Nephron progenitor cell (in vitro differentiated cells): Measurements from ENCODE around the gene CDC37L1.

Experiments
- DNase-seq: peaks from one replicate; pipeline ENCODE4 v3.0.0; 2021
- H3K27ac Mint-ChIP-seq: 2 replicates; pipeline ENCODE4 v1.8.0; 2021; ENCODE audit warnings: mild to moderate bottlenecking, moderate library complexity, mixed read lengths
- H3K27me3 Mint-ChIP-seq: 2 replicates; pipeline ENCODE4 v1.8.0; 2021; ENCODE audit warnings: mild to moderate bottlenecking, low read depth, mixed read lengths; ENCODE audit not compliant: poor library complexity
- H3K36me3 Mint-ChIP-seq: 2 replicates; pipeline ENCODE4 v1.8.0; 2021; ENCODE audit warnings: low read depth, mixed read lengths
- H3K4me1 Mint-ChIP-seq: 2 replicates; pipeline ENCODE4 v1.8.0; 2021; ENCODE audit warnings: mixed read lengths
- H3K4me3 Mint-ChIP-seq: 2 replicates; pipeline ENCODE4 v1.8.0; 2021; ENCODE audit warnings: mild to moderate bottlenecking, moderate library complexity, mixed read lengths
- H3K9me3 Mint-ChIP-seq: 2 replicates; pipeline ENCODE4 v1.8.0; 2021; ENCODE audit warnings: mild to moderate bottlenecking, moderate library complexity, mixed read lengths
- CTCF ChIP-seq: fragments of 200-600 bp; sonication (generic); IDR thresholded peaks from 2 replicates; pipeline ENCODE4 v1.5.0; 2021; ENCODE audit warnings: antibody characterized with exemption

CDC37L1 gene

DNA sequence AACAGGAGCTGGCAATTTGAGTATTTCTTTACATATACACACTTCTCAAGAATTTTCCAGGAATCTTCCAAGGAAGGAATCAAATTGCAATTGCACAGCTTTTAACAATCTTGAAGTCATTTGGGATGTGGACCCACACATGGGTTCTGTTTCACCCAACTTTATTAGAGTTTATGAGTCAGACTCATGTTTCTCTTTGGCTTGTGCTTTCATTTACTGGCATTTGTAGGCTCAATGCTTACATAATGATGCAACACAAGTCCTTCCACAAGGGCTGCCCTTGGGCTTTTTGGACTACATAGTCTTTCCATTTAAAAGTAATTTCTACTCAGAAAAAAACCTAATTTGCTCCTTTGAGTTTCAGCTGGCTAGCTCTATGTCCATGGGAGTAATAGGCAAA, 4.6 kb upstream of the CDC37L1 start:
- Mint-ChIP-seq H3K4me1 (no peaks in the 10 kb centered on the region), H3K27ac (no peak overlapping the region), H3K27me3 (no peaks in the 10 kb centered on the region), H3K9me3 (no peaks in the 10 kb centered on the region), H3K36me3 (no peaks in the 10 kb centered on the region), H3K4me3 (no peak overlapping the region)
- no peak for TF ChIP-seq CTCF
- DNase-seq = no peak

- DNase-seq = no peak
- no peaks in the 10 kb centered on the region for H3K36me3 Mint-ChIP-seq
- no peaks in the 10 kb centered on the region for H3K27me3 Mint-ChIP-seq
- no peaks in the 10 kb centered on the region for H3K4me1 Mint-ChIP-seq
- H3K4me3 Mint-ChIP-seq = no peak overlapping the region
- H3K27ac Mint-ChIP-seq = no peak overlapping the region
- no peaks in the 10 kb centered on the region for H3K9me3 Mint-ChIP-seq
- no peak for TF ChIP-seq CTCF
These were observed 2.0 kb upstream of the CDC37L1 start for GRCh38 chr9:4677392-4677791.

DNA sequence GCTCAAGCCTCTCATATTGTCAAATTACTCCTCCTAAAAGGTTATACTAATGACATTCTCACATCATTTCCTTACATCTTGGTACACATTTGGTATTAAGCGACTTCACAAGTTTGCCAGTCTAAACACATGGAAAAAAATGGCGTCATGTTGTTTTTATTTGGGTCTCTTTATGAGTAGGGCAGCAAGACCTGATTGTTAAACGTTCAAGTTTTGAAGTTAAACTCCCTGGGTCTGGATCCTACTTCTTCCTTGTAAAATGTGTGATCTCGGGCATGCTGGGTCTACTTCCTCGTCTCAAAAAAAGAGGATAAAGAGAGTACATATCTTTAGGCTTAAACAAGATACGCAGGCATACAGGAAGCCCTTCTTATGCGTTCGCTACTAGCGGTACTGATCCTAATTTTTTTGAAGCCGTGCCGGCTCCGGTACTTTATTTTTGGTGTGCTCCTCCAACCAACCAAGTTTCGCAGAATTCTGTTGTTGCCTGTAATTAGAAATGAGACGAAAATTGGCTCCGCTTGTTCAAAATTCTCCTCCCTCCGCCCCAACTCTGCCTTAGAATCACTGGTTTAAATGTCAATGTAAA, 596 bp upstream of the CDC37L1 start:
- Mint-ChIP-seq H3K27ac (no peak overlapping the region), H3K9me3 (no peaks in the 10 kb centered on the region), H3K27me3 (no peaks in the 10 kb centered on the region), H3K4me3 (no peak overlapping the region), H3K36me3 (no peaks in the 10 kb centered on the region), H3K4me1 (no peaks in the 10 kb centered on the region)
- DNase-seq = peak; percentile 4
- no peak for TF ChIP-seq CTCF

DNA sequence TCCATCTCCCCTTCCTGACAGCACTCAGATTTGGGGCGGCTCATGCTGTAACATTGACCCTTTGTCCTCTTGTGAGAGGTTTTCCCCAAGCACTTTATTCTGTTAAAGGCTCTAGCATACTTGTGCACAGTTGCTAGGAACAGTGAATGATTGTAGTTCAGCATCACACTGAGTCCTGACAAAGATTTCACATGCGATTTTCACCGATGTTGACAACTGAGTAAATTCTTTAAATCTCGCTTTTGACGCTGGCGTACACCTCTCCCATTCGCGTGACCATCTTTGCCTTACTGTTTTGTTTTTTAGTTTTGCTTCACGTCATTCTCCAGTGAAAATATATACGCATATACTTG, 780 bp downstream of the CDC37L1 start:
- DNase-seq = no peak
- Mint-ChIP-seq H3K4me3 (no peak overlapping the region), H3K27ac (no peak overlapping the region), H3K9me3 (no peaks in the 10 kb centered on the region), H3K4me1 (no peaks in the 10 kb centered on the region), H3K36me3 (peaks cover 8% of the 10 kb centered on the region), H3K27me3 (no peaks in the 10 kb centered on the region)
- no peak for TF ChIP-seq CTCF

GRCh38 chr9:4680750-4681149, 1.4 kb downstream of the CDC37L1 start:
- no peaks in the 10 kb centered on the region for H3K27me3 Mint-ChIP-seq
- no peaks in the 10 kb centered on the region for H3K9me3 Mint-ChIP-seq
- H3K4me3 Mint-ChIP-seq = no peak overlapping the region
- TF ChIP-seq CTCF = no peak
- peaks cover 12% of the 10 kb centered on the region for H3K36me3 Mint-ChIP-seq
- H3K4me1 Mint-ChIP-seq = no peaks in the 10 kb centered on the region
- no peak for DNase-seq
- no peak overlapping the region for H3K27ac Mint-ChIP-seq

DNA sequence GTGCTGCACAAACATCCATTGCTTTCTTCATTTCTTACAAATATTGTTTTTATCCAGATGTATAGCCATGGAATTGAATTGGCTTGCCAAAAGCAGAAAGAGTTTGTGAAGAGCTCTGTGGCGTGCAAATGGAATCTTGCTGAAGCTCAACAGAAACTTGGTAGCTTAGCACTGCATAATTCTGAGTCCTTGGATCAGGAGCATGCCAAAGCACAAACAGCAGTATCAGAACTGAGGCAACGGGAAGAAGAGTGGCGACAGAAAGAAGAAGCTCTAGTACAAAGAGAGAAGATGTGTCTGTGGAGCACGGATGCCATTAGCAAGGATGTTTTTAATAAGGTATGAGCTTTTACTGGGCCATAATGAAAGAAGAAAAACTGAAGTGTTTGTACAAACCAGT, 5.5 kb downstream of the CDC37L1 start:
- Mint-ChIP-seq H3K36me3 (peaks cover 26% of the 10 kb centered on the region), H3K9me3 (no peaks in the 10 kb centered on the region), H3K27me3 (no peaks in the 10 kb centered on the region), H3K4me1 (no peaks in the 10 kb centered on the region), H3K27ac (no peak overlapping the region), H3K4me3 (no peak overlapping the region)
- no peak for TF ChIP-seq CTCF
- DNase-seq = no peak
